ENCODE measurements around the gene NMUR1.

GRCh38 chr2:231524477-231525247, 5.6 kb downstream of the NMUR1 start:
- TF ChIP-seq CTCF (IDR thresholded peaks at IDR 0.05) (no peak), POLR2A (IDR thresholded peaks at IDR 0.05) (no peak), EP300 (IDR thresholded peaks at IDR 0.05; ENCODE audit: low read depth) (no peak)
